ENCODE measurements around the gene CAMK2N1. TPM values are rescaled to one million over a fixed set of nuclear protein-coding genes. Genes with fewer than 3 reads are reported as not detected.
A peak's percentile ranks its signal among the peaks of the same experiment; 100 is the strongest.

CAMK2N1 gene
- total and polyA plus RNA-seq, 2 of the 13 experiments (the other 11 are each of a cell fraction or from before 2014, with no cell fraction given): 38.0 to 38.6 TPM

GRCh38 chr1:20480243-20480944, 5.6 kb downstream of the CAMK2N1 start (continued):
- TF ChIP-seq HINFP (CRISPR knock-in tag; IDR thresholded peaks at IDR 0.05; ENCODE audit: low read depth): no peak
- TF ChIP-seq, protein P1, sequence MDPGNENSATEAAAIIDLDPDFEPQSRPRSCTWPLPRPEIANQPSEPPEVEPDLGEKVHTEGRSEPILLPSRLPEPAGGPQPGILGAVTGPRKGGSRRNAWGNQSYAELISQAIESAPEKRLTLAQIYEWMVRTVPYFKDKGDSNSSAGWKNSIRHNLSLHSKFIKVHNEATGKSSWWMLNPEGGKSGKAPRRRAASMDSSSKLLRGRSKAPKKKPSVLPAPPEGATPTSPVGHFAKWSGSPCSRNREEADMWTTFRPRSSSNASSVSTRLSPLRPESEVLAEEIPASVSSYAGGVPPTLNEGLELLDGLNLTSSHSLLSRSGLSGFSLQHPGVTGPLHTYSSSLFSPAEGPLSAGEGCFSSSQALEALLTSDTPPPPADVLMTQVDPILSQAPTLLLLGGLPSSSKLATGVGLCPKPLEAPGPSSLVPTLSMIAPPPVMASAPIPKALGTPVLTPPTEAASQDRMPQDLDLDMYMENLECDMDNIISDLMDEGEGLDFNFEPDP (CRISPR knock-in tag; conservative IDR thresholded peaks at IDR 0.05): no peak
- TF ChIP-seq NCOA2 (CRISPR knock-in tag; IDR thresholded peaks at IDR 0.05): peak; percentile 97
- 0 out of 2 replicates have a peak, but pooled peaks have one; percentile 46 for TF ChIP-seq NFE2 (CRISPR knock-in tag; IDR thresholded peaks at IDR 0.05)
- peak; percentile 24; the same call in 1 of the 2 replicates for TF ChIP-seq CCDC6 (CRISPR knock-in tag; IDR thresholded peaks at IDR 0.05)
- no peak for TF ChIP-seq ZNF136 (CRISPR knock-in tag; IDR thresholded peaks at IDR 0.05; ENCODE audit: low read depth)
- peak; percentile 85; the same call in 1 of the 2 replicates for TF ChIP-seq ERF (CRISPR knock-in tag; IDR thresholded peaks at IDR 0.05)
- TF ChIP-seq TBL1XR1 (IDR thresholded peaks at IDR 0.05; ENCODE audit: borderline replicate concordance, low read length, partially characterized antibody): peak; percentile 37
- TF ChIP-seq ZNF646 (CRISPR knock-in tag; IDR thresholded peaks at IDR 0.05): 0 out of 2 replicates have a peak, but pooled peaks have one; percentile 28
- peak; percentile 55; the same call in 1 of the 2 replicates for TF ChIP-seq FOXK1 (CRISPR knock-in tag; IDR thresholded peaks at IDR 0.05; ENCODE audit: borderline replicate concordance, low read depth)
- TF ChIP-seq, protein P2, sequence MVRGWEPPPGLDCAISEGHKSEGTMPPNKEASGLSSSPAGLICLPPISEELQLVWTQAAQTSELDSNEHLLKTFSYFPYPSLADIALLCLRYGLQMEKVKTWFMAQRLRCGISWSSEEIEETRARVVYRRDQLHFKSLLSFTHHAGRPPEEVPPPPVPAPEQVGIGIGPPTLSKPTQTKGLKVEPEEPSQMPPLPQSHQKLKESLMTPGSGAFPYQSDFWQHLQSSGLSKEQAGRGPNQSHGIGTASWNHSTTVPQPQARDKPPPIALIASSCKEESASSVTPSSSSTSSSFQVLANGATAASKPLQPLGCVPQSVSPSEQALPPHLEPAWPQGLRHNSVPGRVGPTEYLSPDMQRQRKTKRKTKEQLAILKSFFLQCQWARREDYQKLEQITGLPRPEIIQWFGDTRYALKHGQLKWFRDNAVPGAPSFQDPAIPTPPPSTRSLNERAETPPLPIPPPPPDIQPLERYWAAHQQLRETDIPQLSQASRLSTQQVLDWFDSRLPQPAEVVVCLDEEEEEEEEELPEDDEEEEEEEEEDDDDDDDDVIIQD (CRISPR knock-in tag; IDR thresholded peaks at IDR 0.05; ENCODE audit: low read depth): peak; percentile 68; the same call in 1 of the 2 replicates
- TF ChIP-seq BATF2 (CRISPR knock-in tag; IDR thresholded peaks at IDR 0.05): no peak
- TF ChIP-seq ZNF143 (CRISPR knock-in tag; IDR thresholded peaks at IDR 0.05): peak; percentile 50; the same call in 1 of the 2 replicates
